Neural cell (in vitro differentiated cells): ENCODE data around the gene SLC6A19.

ENCODE experiments used
- EZH2 ChIP-seq: fragments of 200-600, 300-800 bp; shearing (Covaris generic), sonication (generic); IDR thresholded peaks from 2 replicates; pipeline ENCODE4 v1.6.1; 2014; ENCODE audit warnings: antibody characterized with exemption, low read length, borderline replicate concordance, mild to moderate bottlenecking; ENCODE audit not compliant: insufficient read depth, poor library complexity, severe bottlenecking
- SMC3 ChIP-seq: fragments of 450-650 bp; conservative IDR thresholded peaks from 2 replicates; pipeline ENCODE4 v1.6.1; 2014; ENCODE audit warnings: antibody characterized with exemption, mild to moderate bottlenecking, moderate library complexity; ENCODE audit not compliant: poor library complexity
- TF ChIP-seq, protein P1 (sequence below): fragments of 450-650 bp; IDR thresholded peaks from 2 replicates; pipeline ENCODE4 v1.5.1; 2014; ENCODE audit warnings: antibody characterized with exemption, mild to moderate bottlenecking, moderate library complexity; ENCODE audit not compliant: poor library complexity, severe bottlenecking

- TF ChIP-seq EZH2, result no peak
- TF ChIP-seq SMC3, result no peak
- TF ChIP-seq, protein P1, sequence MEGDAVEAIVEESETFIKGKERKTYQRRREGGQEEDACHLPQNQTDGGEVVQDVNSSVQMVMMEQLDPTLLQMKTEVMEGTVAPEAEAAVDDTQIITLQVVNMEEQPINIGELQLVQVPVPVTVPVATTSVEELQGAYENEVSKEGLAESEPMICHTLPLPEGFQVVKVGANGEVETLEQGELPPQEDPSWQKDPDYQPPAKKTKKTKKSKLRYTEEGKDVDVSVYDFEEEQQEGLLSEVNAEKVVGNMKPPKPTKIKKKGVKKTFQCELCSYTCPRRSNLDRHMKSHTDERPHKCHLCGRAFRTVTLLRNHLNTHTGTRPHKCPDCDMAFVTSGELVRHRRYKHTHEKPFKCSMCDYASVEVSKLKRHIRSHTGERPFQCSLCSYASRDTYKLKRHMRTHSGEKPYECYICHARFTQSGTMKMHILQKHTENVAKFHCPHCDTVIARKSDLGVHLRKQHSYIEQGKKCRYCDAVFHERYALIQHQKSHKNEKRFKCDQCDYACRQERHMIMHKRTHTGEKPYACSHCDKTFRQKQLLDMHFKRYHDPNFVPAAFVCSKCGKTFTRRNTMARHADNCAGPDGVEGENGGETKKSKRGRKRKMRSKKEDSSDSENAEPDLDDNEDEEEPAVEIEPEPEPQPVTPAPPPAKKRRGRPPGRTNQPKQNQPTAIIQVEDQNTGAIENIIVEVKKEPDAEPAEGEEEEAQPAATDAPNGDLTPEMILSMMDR, result no peak
Measured at GRCh38 chr5:1185629-1186350, 15.6 kb upstream of the SLC6A19 start.
